HepG2 (cell line): ENCODE measurements around the gene CCDC157. TPM values are rescaled to one million over a fixed set of nuclear protein-coding genes. Genes with fewer than 3 reads are reported as not detected.

Experiments used
- ATAC-seq: fragments of 200-7000 bp; cut with Tn5 transposase; 3 replicates; pipeline ENCODE4 v1.9.1; 2020; ENCODE audit warnings: mild to moderate bottlenecking, moderate library complexity
- BruUV-seq: library from RNA; stranded (reverse); fragments of 400-500 nt; replicated peaks from 2 replicates; lab custom pipeline; 2021; lab: Mats Ljungman, UMichigan
- CTCF ChIA-PET: fragments of 300-600 bp; formaldehyde crosslinking; extraction: SDS; loops from one replicate; lab custom pipeline; 2021; ENCODE audit warnings: low total read pairs, inconsistent platforms, low intra/inter-chr PET ratio; lab: Yijun Ruan, JAX
- POLR2A ChIA-PET: fragments of 350-600 bp; sonication (Branson Sonifier 250); formaldehyde crosslinking; loops from one replicate; lab custom pipeline; 2020; ENCODE audit warnings: antibody characterized with exemption, inconsistent platforms; lab: Yijun Ruan, JAX
- DNase-seq: peaks from one replicate; pipeline ENCODE4 v3.0.0-alpha.2; 2015; ENCODE audit warnings: low spot score
- FAIRE-seq: peaks from 3 replicates; lab custom pipeline; 2011; peaks lifted over from hg19 to GRCh38; lab: Jason Lieb, UNC
- H2AFZ ChIP-seq: one replicate; pipeline ENCODE4 v1.6.1; 2011; ENCODE audit warnings: low read length, inconsistent platforms
- H3K27ac ChIP-seq: fragments of 300-600 bp; 3 replicates; pipeline ENCODE4 v1.8.0; 2011; ENCODE audit warnings: mixed run types, mild to moderate bottlenecking, mixed read lengths, low read length, inconsistent platforms; ENCODE audit not compliant: insufficient read depth; ENCODE audit errors: extremely low read length
- H3K27me3 ChIP-seq, 2 experiments: fragments of 200-600 bp in 1 of 2; 2 replicates in 1 of 2; 3 replicates in 1 of 2; pipeline versions ENCODE4 v1.6.0 to v1.8.0; 2011; ENCODE audit warnings: low read length in 2 of 2, mild to moderate bottlenecking in 2 of 2, moderate library complexity in 2 of 2, inconsistent platforms in 1 of 2; ENCODE audit not compliant: insufficient read depth in 2 of 2, control insufficient read depth in 1 of 2
- H3K36me3 ChIP-seq, 2 experiments: fragments of 200-600 bp in 1 of 2; replicated peaks in 1 of 2; 2 replicates in 1 of 2; 3 replicates in 1 of 2; pipeline versions ENCODE4 v1.5.1 to v1.8.0; 2011; ENCODE audit warnings: low read length in 2 of 2, inconsistent platforms in 1 of 2; ENCODE audit not compliant: insufficient read depth in 2 of 2, control insufficient read depth in 1 of 2
- H3K4me1 ChIP-seq: 2 replicates; pipeline ENCODE4 v1.5.1; 2012; ENCODE audit warnings: low read length, inconsistent platforms; ENCODE audit not compliant: insufficient read depth
- H3K4me2 ChIP-seq: 2 replicates; pipeline ENCODE4 v1.6.0; 2011; ENCODE audit warnings: low read depth, low read length, inconsistent platforms
- H3K4me3 ChIP-seq, 3 experiments: fragments of 200-600 bp in 1 of 3; sonication (generic), shearing (Covaris generic) in 1 of 3; replicated peaks in 1 of 3; 2 replicates each; pipeline ENCODE4 v1.5.1; 2011 to 2016; ENCODE audit warnings: low read length in 3 of 3, inconsistent platforms in 2 of 3, low read depth in 2 of 3, mild to moderate bottlenecking in 2 of 3, control low read depth in 1 of 3, mixed read lengths in 1 of 3; ENCODE audit not compliant: insufficient read depth in 1 of 3
- H3K79me2 ChIP-seq: one replicate; pipeline ENCODE4 v1.6.1; 2011; ENCODE audit warnings: low read length, inconsistent platforms; ENCODE audit not compliant: insufficient read depth
- H3K9ac ChIP-seq: 2 replicates; pipeline ENCODE4 v1.6.0; 2011; ENCODE audit warnings: mild to moderate bottlenecking, low read depth, low read length, inconsistent platforms; ENCODE audit not compliant: insufficient read depth
- H3K9me3 ChIP-seq: 2 replicates; pipeline ENCODE4 v1.5.1; 2012; ENCODE audit warnings: mild to moderate bottlenecking, low read length
- H4K20me1 ChIP-seq: 2 replicates; pipeline ENCODE4 v1.6.0; 2011; ENCODE audit warnings: inconsistent platforms, mild to moderate bottlenecking, low read length, moderate library complexity; ENCODE audit not compliant: insufficient read depth
- CHD2 ChIP-seq: IDR thresholded peaks from 2 replicates; pipeline ENCODE4 v1.6.1; 2011; ENCODE audit warnings: low read depth, low read length, improper control_type of control experiment
- HNRNPK ChIP-seq: fragments of 200-400 bp; formaldehyde crosslinking; IDR thresholded peaks from 2 replicates; pipeline ENCODE4 v1.6.1; 2018; ENCODE audit warnings: low read length, low read depth, moderate library complexity, mild to moderate bottlenecking; ENCODE audit not compliant: poor library complexity, severe bottlenecking
- KAT2B ChIP-seq: fragments of 150-350 bp; IDR thresholded peaks from 2 replicates; pipeline ENCODE4 v1.6.1; 2014; ENCODE audit warnings: low read depth, low read length, borderline replicate concordance
- SSRP1 ChIP-seq: IDR thresholded peaks from 2 replicates; pipeline ENCODE4 v1.6.1; 2016; ENCODE audit warnings: control low read depth
- WGBS: methylation state at CpG from one replicate; pipeline ENCODE4 v1.1.6; 2017; ENCODE audit warnings: low lambda C conversion rate; 5-methylcytosine and 5-hydroxymethylcytosine counted together
- in situ Hi-C: cut with HindIII; loops from 2 replicates; pipeline ENCODE4 v1.10.0; 2017; ENCODE audit warnings: low pct_unique_long_range_greater_than_20kb; ENCODE audit not compliant: extremely low pct_ligation_motif_present
- intact Hi-C: fragments of 100-400 bp; cut with micrococcal nuclease; formaldehyde crosslinking; loops from one replicate; pipeline ENCODE4 v1.10.0; 2022; ENCODE audit not compliant: unreplicated experiment
- polyA plus RNA-seq, 8 experiments: library from polyadenylated mRNA; depleted of rRNA in 3 of 8; stranded (reverse) in 7 of 8; unstranded in 1 of 8; fragments of >200 nt; fragmentation: Illumina TruSeq in 4 of 8; extraction: Trizol in 4 of 8; gene quantifications; 2 replicates each; pipeline versions ENCODE4 v1.2.1 to v1.2.3, GENCODE V29; 2011 to 2016; ENCODE audit warnings: low read depth in 4 of 8, missing spikeins in 1 of 8, mixed read lengths in 1 of 8; ENCODE audit not compliant: insufficient read depth in 1 of 8
- total RNA-seq, 5 experiments: library from RNA; depleted of rRNA; stranded (reverse); fragments of >200 nt; fragmentation: Illumina TruSeq; extraction: Trizol; gene quantifications; 2 replicates each; pipeline ENCODE4 v1.2.3, GENCODE V29; 2016; ENCODE audit warnings: low read depth in 1 of 5

The CCDC157 gene
- total and polyA plus RNA-seq, 2 of the 13 experiments (the other 11 are each of a cell fraction or from before 2014, with no cell fraction given), result 1.4 to 1.6 TPM

GRCh38 chr22:30314915-30315314, 41.9 kb upstream of the CCDC157 start:
- Histone ChIP-seq H3K79me2 (no peaks in the 10 kb centered on the region), H3K4me1 (peaks cover 45% of the 10 kb centered on the region), H4K20me1 (no peaks in the 10 kb centered on the region), H3K36me3 (no peaks in the 10 kb centered on the region), H3K9ac (no peak overlapping the region), H3K27me3 (no peaks in the 10 kb centered on the region), H3K4me2 (no peak overlapping the region), H3K27ac (no peak overlapping the region), H2AFZ (no peak overlapping the region), H3K9me3 (no peaks in the 10 kb centered on the region), H3K4me3 (no peak overlapping the region)
- in situ Hi-C loops, result no loop called here
- ATAC-seq, result no peak
- BruUV-seq, result no TSS peak
- WGBS, result 95% methylated on average over 8 of the region's 8 CpGs
- intact Hi-C loops, result no loop called here
- POLR2A ChIA-PET, result interaction anchor here (0.8 kb wide), 1 partner anchor 42 kb away, joined by 3 read pairs; the partner anchor contains the start of genes CCDC157 and SF3A1
- no peak for DNase-seq
- FAIRE-seq, result no peak
- no peak for TF ChIP-seq CHD2
- no peak for TF ChIP-seq HNRNPK
- TF ChIP-seq SSRP1, result no peak
- CTCF ChIA-PET, result no interaction called here

DNA sequence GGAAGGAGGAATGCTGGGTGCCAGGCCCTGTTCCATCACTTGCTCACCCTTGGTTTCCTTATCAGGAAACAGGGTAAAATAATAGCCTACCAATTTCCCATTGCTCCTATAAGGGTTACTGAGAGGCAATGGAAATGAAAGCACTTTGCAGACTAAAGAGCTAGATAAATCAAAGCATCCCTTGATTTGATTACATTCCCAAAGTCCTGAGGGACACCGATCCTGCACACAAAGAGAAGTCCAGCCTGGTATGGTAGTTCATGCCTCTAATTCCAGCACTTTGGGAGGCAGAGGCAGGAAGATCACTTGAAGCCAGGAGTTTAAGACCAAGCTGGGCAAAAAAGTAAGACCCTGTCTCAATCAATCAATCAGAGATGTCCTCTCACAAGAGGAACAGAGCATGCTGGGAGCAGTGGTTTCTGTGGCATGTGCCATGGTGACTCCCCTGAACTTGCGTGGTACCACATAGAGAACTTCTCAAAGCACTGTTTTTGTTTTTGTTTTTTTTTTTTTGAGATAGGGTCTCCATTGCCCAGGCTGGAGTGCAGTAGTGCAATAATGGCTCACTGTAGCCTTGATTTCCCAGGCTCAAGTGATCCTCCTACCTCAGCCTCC, 40.7 kb upstream of the CCDC157 start:
- no peak for ATAC-seq

More for the DNA sequence above, 40.7 kb upstream of the CCDC157 start:
- Histone ChIP-seq H3K9ac (no peak overlapping the region), H3K27ac (no peak overlapping the region), H3K36me3 (no peaks in the 10 kb centered on the region), H3K4me2 (no peak overlapping the region), H3K79me2 (no peaks in the 10 kb centered on the region), H4K20me1 (no peaks in the 10 kb centered on the region)
- DNase-seq, result no peak
- POLR2A ChIA-PET, result interaction anchor here (1.3 kb wide), 1 partner anchor 41 kb away, joined by 4 read pairs; the partner anchor contains the start of genes CCDC157 and SF3A1
- in situ Hi-C loops, result no loop called here
- intact Hi-C loops, result no loop called here
- no peak for TF ChIP-seq KAT2B
- TF ChIP-seq, all 625 proteins: peak for 0
- no peaks in the 10 kb centered on the region for H3K27me3 ChIP-seq
- no peaks in the 10 kb centered on the region for H3K9me3 ChIP-seq
- H3K4me3 ChIP-seq, result no peak overlapping the region
- WGBS, result 94% methylated on average over 2 of the region's 2 CpGs
- no peak for FAIRE-seq
- H3K4me1 ChIP-seq, result peaks cover 51% of the 10 kb centered on the region
- no peak overlapping the region for H2AFZ ChIP-seq
- no TSS peak for BruUV-seq
- CTCF ChIA-PET, result no interaction called here
